WTC11 (cell line): Measurements from ENCODE around the gene CST8. TPM values are rescaled to one million over a fixed set of nuclear protein-coding genes. Genes with fewer than 3 reads are reported as not detected.

ENCODE experiments used
- ATAC-seq: fragments of 200-7000 bp; cut with Tn5 transposase; 2 replicates; pipeline ENCODE4 v1.10.0; 2021; ENCODE audit warnings: mild to moderate bottlenecking, moderate library complexity
- CTCF ChIA-PET: fragments of 300-600 bp; sonication (Branson Sonifier 250); formaldehyde crosslinking; loops from one replicate; lab custom pipeline; 2021; ENCODE audit warnings: antibody characterized with exemption; lab: Charles Lee
- POLR2A ChIA-PET: fragments of 350-600 bp; sonication (Branson Sonifier 250); formaldehyde crosslinking; loops from one replicate; lab custom pipeline; 2021; ENCODE audit warnings: antibody characterized with exemption; lab: Charles Lee
- DNase-seq: peaks from one replicate; pipeline ENCODE4 v3.0.0; 2021; ENCODE audit warnings: low spot score
- H3K27ac Mint-ChIP-seq: 2 replicates; pipeline ENCODE4 v1.8.0; 2021; ENCODE audit warnings: mixed read lengths
- H3K27me3 Mint-ChIP-seq: 2 replicates; pipeline ENCODE4 v1.8.0; 2021; ENCODE audit warnings: low read depth, mild to moderate bottlenecking, moderate library complexity, mixed read lengths
- H3K36me3 Mint-ChIP-seq: 2 replicates; pipeline ENCODE4 v1.8.0; 2021; ENCODE audit warnings: mixed read lengths
- H3K4me1 Mint-ChIP-seq: 2 replicates; pipeline ENCODE4 v1.8.0; 2022; ENCODE audit warnings: mixed read lengths
- H3K4me3 Mint-ChIP-seq: 2 replicates; pipeline ENCODE4 v1.8.0; 2021; ENCODE audit warnings: mild to moderate bottlenecking, moderate library complexity, mixed read lengths
- H3K9me3 Mint-ChIP-seq: 2 replicates; pipeline ENCODE4 v1.8.0; 2021; ENCODE audit warnings: mixed read lengths
- ATF3 ChIP-seq: sonication (generic); formaldehyde crosslinking; conservative IDR thresholded peaks from 2 replicates; pipeline ENCODE4 v1.8.1; 2022; ENCODE audit warnings: mild to moderate bottlenecking, missing genetic modification reagents
- CREM ChIP-seq: sonication (generic); formaldehyde crosslinking; IDR thresholded peaks from 2 replicates; pipeline ENCODE4 v1.8.1; 2022; ENCODE audit warnings: mild to moderate bottlenecking, missing genetic modification reagents, moderate library complexity
- E2F1 ChIP-seq: sonication (generic); formaldehyde crosslinking; IDR thresholded peaks from 2 replicates; pipeline ENCODE4 v1.8.0; 2022; ENCODE audit warnings: mild to moderate bottlenecking, missing genetic modification reagents
- EMX1 ChIP-seq: fragments of 250-450 bp; sonication (Bioruptor Pico); IDR thresholded peaks from 2 replicates; pipeline ENCODE4 v1.8.0; 2021; ENCODE audit warnings: mild to moderate bottlenecking
- ERG ChIP-seq: fragments of 250-450 bp; sonication (Bioruptor Pico); IDR thresholded peaks from 2 replicates; pipeline ENCODE4 v1.8.0; 2021; ENCODE audit warnings: mild to moderate bottlenecking
- ESRRA ChIP-seq: sonication (generic); formaldehyde crosslinking; IDR thresholded peaks from 2 replicates; pipeline ENCODE4 v1.8.1; 2022; ENCODE audit warnings: mild to moderate bottlenecking, missing genetic modification reagents, borderline replicate concordance
- GABPB1 ChIP-seq: sonication (generic); formaldehyde crosslinking; IDR thresholded peaks from 2 replicates; pipeline ENCODE4 v1.8.1; 2023; ENCODE audit warnings: mild to moderate bottlenecking, missing genetic modification reagents
- NR2C2 ChIP-seq: sonication (generic); formaldehyde crosslinking; IDR thresholded peaks from 2 replicates; pipeline ENCODE4 v1.8.0; 2022; ENCODE audit warnings: mild to moderate bottlenecking, missing genetic modification reagents
- OVOL2 ChIP-seq: fragments of 250-450 bp; sonication (Bioruptor Pico); IDR thresholded peaks from 2 replicates; pipeline ENCODE4 v1.9.0; 2021; ENCODE audit warnings: mild to moderate bottlenecking, borderline replicate concordance
- PREB ChIP-seq: sonication (generic); formaldehyde crosslinking; IDR thresholded peaks from 2 replicates; pipeline ENCODE4 v1.8.1; 2022; ENCODE audit warnings: mild to moderate bottlenecking, missing genetic modification reagents, moderate library complexity, borderline replicate concordance
- RORB ChIP-seq: fragments of 250-450 bp; sonication (Bioruptor Pico); IDR thresholded peaks from 2 replicates; pipeline ENCODE4 v1.9.0; 2021; ENCODE audit warnings: mild to moderate bottlenecking
- TP53 ChIP-seq: sonication (generic); formaldehyde crosslinking; IDR thresholded peaks from 2 replicates; pipeline ENCODE4 v1.8.1; 2023; ENCODE audit warnings: mild to moderate bottlenecking, missing genetic modification reagents
- ZBTB43 ChIP-seq: sonication (generic); formaldehyde crosslinking; IDR thresholded peaks from 2 replicates; pipeline ENCODE4 v1.8.1; 2023; ENCODE audit warnings: mild to moderate bottlenecking, missing genetic modification reagents
- ZNF219 ChIP-seq: sonication (generic); formaldehyde crosslinking; IDR thresholded peaks from 2 replicates; pipeline ENCODE4 v1.8.0; 2023; ENCODE audit warnings: missing genetic modification reagents, mild to moderate bottlenecking, borderline replicate concordance
- ZNF263 ChIP-seq: sonication (generic); formaldehyde crosslinking; IDR thresholded peaks from 2 replicates; pipeline ENCODE4 v1.8.1; 2022; ENCODE audit warnings: low read depth, mild to moderate bottlenecking, moderate library complexity, missing genetic modification reagents
- ZNF281 ChIP-seq: sonication (generic); formaldehyde crosslinking; IDR thresholded peaks from 2 replicates; pipeline ENCODE4 v1.8.0; 2023; ENCODE audit warnings: mild to moderate bottlenecking, missing genetic modification reagents
- ZNF416 ChIP-seq: fragments of 250-450 bp; sonication (Bioruptor Pico); IDR thresholded peaks from 2 replicates; pipeline ENCODE4 v1.9.0; 2021; ENCODE audit warnings: mild to moderate bottlenecking, inconsistent platforms
- ZNF423 ChIP-seq: fragments of 250-450 bp; sonication (Bioruptor Pico); IDR thresholded peaks from 2 replicates; pipeline ENCODE4 v2.1.2; 2022; ENCODE audit warnings: mild to moderate bottlenecking, moderate library complexity
- ZNF532 ChIP-seq: fragments of 250-450 bp; sonication (Bioruptor Pico); IDR thresholded peaks from 2 replicates; pipeline ENCODE4 v1.9.0; 2021; ENCODE audit warnings: mild to moderate bottlenecking, borderline replicate concordance
- ZSCAN18 ChIP-seq: fragments of 250-450 bp; sonication (Bioruptor Pico); IDR thresholded peaks from 2 replicates; pipeline ENCODE4 v2.1.2; 2022; ENCODE audit warnings: mild to moderate bottlenecking, moderate library complexity
- total RNA-seq: library from RNA; stranded (reverse); gene quantifications from 3 replicates; pipeline ENCODE4 v1.2.3, GENCODE V29; 2021

CST8 gene
- total RNA-seq, 1 experiment from 2014 or later: not detected

GRCh38 chr20:23459461-23460150 lies 31.3 kb upstream of the CST8 start:
- no peak for TF ChIP-seq E2F1
- no peak for TF ChIP-seq ZNF423 (CRISPR knock-in tag)
- no peak for TF ChIP-seq PREB (CRISPR knock-in tag)
- no peak for TF ChIP-seq ZNF219 (CRISPR knock-in tag)
- no peak for TF ChIP-seq ZNF416 (CRISPR knock-in tag)
- no peak for TF ChIP-seq ZSCAN18 (CRISPR knock-in tag)
- no peak for TF ChIP-seq ATF3 (CRISPR knock-in tag)
- TF ChIP-seq CREM (CRISPR knock-in tag): no peak
- TF ChIP-seq ZBTB43 (CRISPR knock-in tag): no peak
- TF ChIP-seq OVOL2 (CRISPR knock-in tag): no peak
- no peak for TF ChIP-seq NR2C2 (CRISPR knock-in tag)
- TF ChIP-seq TP53 (CRISPR knock-in tag): no peak
- TF ChIP-seq ERG (CRISPR knock-in tag): no peak
- TF ChIP-seq GABPB1: no peak
- no peak for TF ChIP-seq RORB (CRISPR knock-in tag)
- no peak for TF ChIP-seq EMX1 (CRISPR knock-in tag)
- ATAC-seq (no peak), DNase-seq (no peak)
- Mint-ChIP-seq H3K4me3 (no peak overlapping the region), H3K27ac (no peak overlapping the region), H3K27me3 (peaks cover 3% of the 10 kb centered on the region; the same call in 1 of the 2 replicates), H3K9me3 (peaks cover 50% of the 10 kb centered on the region), H3K36me3 (peaks cover 24% of the 10 kb centered on the region), H3K4me1 (peaks cover 17% of the 10 kb centered on the region)
- ChIA-PET CTCF (interaction anchor here (1.8 to 2.2 kb wide), 2 partner anchors 18 to 39 kb away, joined by 5 read pairs; partner anchors contain the start of gene NAPB), POLR2A (no interaction called here)

- H3K9me3 Mint-ChIP-seq: peaks cover 61% of the 10 kb centered on the region
- peaks cover 17% of the 10 kb centered on the region for H3K4me1 Mint-ChIP-seq
- peaks cover 3% of the 10 kb centered on the region; the same call in 1 of the 2 replicates for H3K27me3 Mint-ChIP-seq
- DNase-seq (no peak), ATAC-seq (no peak)
- ChIA-PET CTCF (interaction anchor here (2.2 kb wide), 1 partner anchor 40 kb away, joined by 5 read pairs; the partner anchor contains the start of gene NAPB), POLR2A (no interaction called here)
- H3K4me3 Mint-ChIP-seq: no peak overlapping the region
- no peak overlapping the region for H3K27ac Mint-ChIP-seq
- peaks cover 37% of the 10 kb centered on the region for H3K36me3 Mint-ChIP-seq
- TF ChIP-seq ZNF532 (no peak), EMX1 (CRISPR knock-in tag) (no peak), ZNF263 (no peak), ZNF281 (CRISPR knock-in tag) (no peak), ZNF423 (CRISPR knock-in tag) (no peak), ESRRA (CRISPR knock-in tag) (no peak)
These were observed 29.7 kb upstream of the CST8 start for GRCh38 chr20:23461180-23461579.
